H9 (cell line): ENCODE results near the gene MFN2. TPM values are rescaled to one million over a fixed set of nuclear protein-coding genes. Genes with fewer than 3 reads are reported as not detected.

Experiments
- DNase-seq: peaks from one replicate; pipeline ENCODE4 v3.0.0-alpha.2; 2017
- H2AFZ ChIP-seq: one replicate; pipeline ENCODE4 v1.6.1; 2013; ENCODE audit warnings: mild to moderate bottlenecking, low read length, control low read depth, moderate library complexity
- H2AK5ac ChIP-seq: 2 replicates; pipeline ENCODE4 v1.6.1; 2013; ENCODE audit warnings: low read length, control low read depth, mixed read lengths; ENCODE audit not compliant: insufficient read length
- H2BK120ac ChIP-seq: one replicate; pipeline ENCODE4 v1.6.1; 2013; ENCODE audit warnings: low read depth, mild to moderate bottlenecking, low read length, control low read depth, inconsistent platforms; ENCODE audit not compliant: poor library complexity, severe bottlenecking
- H2BK12ac ChIP-seq: 2 replicates; pipeline ENCODE4 v1.6.1; 2013; ENCODE audit warnings: low read length, control low read depth, mixed read lengths, low read depth; ENCODE audit not compliant: insufficient read length
- H2BK15ac ChIP-seq: 2 replicates; pipeline ENCODE4 v1.6.1; 2013; ENCODE audit warnings: low read depth, low read length, control low read depth
- H2BK20ac ChIP-seq: one replicate; pipeline ENCODE4 v1.6.1; 2013; ENCODE audit warnings: low read depth, mild to moderate bottlenecking, low read length, control low read depth, inconsistent platforms; ENCODE audit not compliant: poor library complexity, severe bottlenecking
- H2BK5ac ChIP-seq: 2 replicates; pipeline ENCODE4 v1.6.1; 2013; ENCODE audit warnings: low read length, control low read depth, mixed read lengths; ENCODE audit not compliant: insufficient read length
- H3K14ac ChIP-seq: 2 replicates; pipeline ENCODE4 v1.6.1; 2013; ENCODE audit warnings: low read length, control low read depth; ENCODE audit not compliant: insufficient read depth
- H3K18ac ChIP-seq: 2 replicates; pipeline ENCODE4 v1.6.1; 2013; ENCODE audit warnings: low read depth, mild to moderate bottlenecking, mixed read lengths, low read length, control low read depth; ENCODE audit not compliant: insufficient read length
- H3K23ac ChIP-seq: 2 replicates; pipeline ENCODE4 v1.6.1; 2013; ENCODE audit warnings: low read length, control low read depth, mixed read lengths, low read depth; ENCODE audit not compliant: insufficient read length
- H3K23me2 ChIP-seq: 2 replicates; pipeline ENCODE4 v1.6.1; 2013; ENCODE audit warnings: low read depth, mild to moderate bottlenecking, mixed read lengths, low read length, control low read depth; ENCODE audit not compliant: insufficient read length, poor library complexity, severe bottlenecking
- H3K27ac ChIP-seq: 2 replicates; pipeline ENCODE4 v1.5.1; 2013; ENCODE audit warnings: low read length, control low read depth, mixed read lengths, low read depth; ENCODE audit not compliant: insufficient read length
- H3K27me3 ChIP-seq: 2 replicates; pipeline ENCODE4 v1.6.1; 2013; ENCODE audit warnings: low read length, control low read depth, inconsistent platforms; ENCODE audit not compliant: insufficient read depth
- H3K4ac ChIP-seq: 2 replicates; pipeline ENCODE4 v1.6.1; 2013; ENCODE audit warnings: low read depth, mild to moderate bottlenecking, control low read depth, inconsistent platforms, low read length, moderate library complexity
- H3K4me1 ChIP-seq: 2 replicates; pipeline ENCODE4 v1.6.1; 2013; ENCODE audit warnings: low read length, control low read depth, inconsistent platforms; ENCODE audit not compliant: insufficient read depth
- H3K4me2 ChIP-seq: 2 replicates; pipeline ENCODE4 v1.6.1; 2013; ENCODE audit warnings: low read length, control low read depth, mixed read lengths; ENCODE audit not compliant: insufficient read length, insufficient read depth
- H3K56ac ChIP-seq: 2 replicates; pipeline ENCODE4 v1.6.1; 2013; ENCODE audit warnings: low read depth, mild to moderate bottlenecking, mixed read lengths, low read length, control low read depth; ENCODE audit not compliant: insufficient read length
- H3K79me1 ChIP-seq: 2 replicates; pipeline ENCODE4 v1.6.1; 2013; ENCODE audit warnings: low read depth, mild to moderate bottlenecking, moderate library complexity, low read length, control low read depth, inconsistent platforms; ENCODE audit not compliant: insufficient read depth, poor library complexity, severe bottlenecking
- H3K79me2 ChIP-seq: 2 replicates; pipeline ENCODE4 v1.6.1; 2013; ENCODE audit warnings: low read length, control low read depth, inconsistent platforms; ENCODE audit not compliant: insufficient read depth
- H3K9ac ChIP-seq: 2 replicates; pipeline ENCODE4 v1.6.1; 2013; ENCODE audit warnings: low read length, control low read depth, mixed read lengths; ENCODE audit not compliant: insufficient read length; ENCODE audit errors: extremely low read depth
- H3K9me3 ChIP-seq: one replicate; pipeline ENCODE4 v1.6.1; 2013; ENCODE audit warnings: low read depth, low read length, inconsistent platforms; ENCODE audit not compliant: control insufficient read depth
- H3T11ph ChIP-seq: one replicate; pipeline ENCODE4 v1.6.1; 2013; ENCODE audit warnings: mild to moderate bottlenecking, low read length, control low read depth, inconsistent platforms
- H4K20me1 ChIP-seq: one replicate; pipeline ENCODE4 v1.6.1; 2013; ENCODE audit not compliant: control insufficient read depth, insufficient read length, insufficient read depth
- H4K5ac ChIP-seq: 2 replicates; pipeline ENCODE4 v1.6.1; 2013; ENCODE audit warnings: low read depth, mild to moderate bottlenecking, mixed read lengths, low read length, control low read depth; ENCODE audit not compliant: insufficient read length
- H4K8ac ChIP-seq: replicated peaks from 2 replicates; pipeline ENCODE4 v1.6.1; 2013; ENCODE audit warnings: low read length, control low read depth, mixed read lengths, low read depth; ENCODE audit not compliant: insufficient read length
- H4K91ac ChIP-seq: 2 replicates; pipeline ENCODE4 v1.6.1; 2013; ENCODE audit warnings: low read depth, mild to moderate bottlenecking, moderate library complexity, mixed read lengths, low read length, control low read depth; ENCODE audit not compliant: insufficient read length
- H3K27ac Mint-ChIP-seq, 3 experiments: 2 replicates in 2 of 3; 3 replicates in 1 of 3; pipeline ENCODE4 v1.8.0; 2020 to 2021; ENCODE audit warnings: mixed read lengths in 3 of 3, mild to moderate bottlenecking in 1 of 3, moderate library complexity in 1 of 3
- H3K27me3 Mint-ChIP-seq: 2 replicates; pipeline ENCODE4 v1.8.0; 2021; ENCODE audit warnings: low read depth, mild to moderate bottlenecking, moderate library complexity, mixed read lengths
- H3K36me3 Mint-ChIP-seq, 3 experiments: 2 replicates in 2 of 3; 3 replicates in 1 of 3; pipeline ENCODE4 v1.8.0; 2020 to 2021; ENCODE audit warnings: low read depth in 3 of 3, mixed read lengths in 3 of 3; ENCODE audit not compliant: insufficient read depth in 1 of 3
- H3K4me1 Mint-ChIP-seq, 2 experiments: 2 replicates each; pipeline ENCODE4 v1.8.0; 2020; ENCODE audit warnings: mixed read lengths in 2 of 2
- H3K4me3 Mint-ChIP-seq, 2 experiments: 2 replicates in 1 of 2; 3 replicates in 1 of 2; pipeline ENCODE4 v1.8.0; 2020 to 2021; ENCODE audit warnings: mild to moderate bottlenecking in 2 of 2, mixed read lengths in 2 of 2, moderate library complexity in 1 of 2
- H3K9me3 Mint-ChIP-seq, 2 experiments: 2 replicates in 1 of 2; 3 replicates in 1 of 2; pipeline ENCODE4 v1.8.0; 2020; ENCODE audit warnings: mild to moderate bottlenecking in 2 of 2, mixed read lengths in 2 of 2, moderate library complexity in 1 of 2
- WGBS: extraction: QIAGEN DNeasy Blood & Tissue Kit; methylation state at CpG from one replicate; pipeline ENCODE4 v1.1.7; 2013; ENCODE audit warnings: missing lambda C conversion rate, low lambda C conversion rate, mixed read lengths; ENCODE audit not compliant: insufficient read length; ENCODE audit errors: extremely low coverage; 5-methylcytosine and 5-hydroxymethylcytosine counted together
- total RNA-seq: library from RNA; stranded (reverse); gene quantifications from 2 replicates; pipeline ENCODE4 v1.2.1, GENCODE V29; 2021
- TF ChIP-seq, protein P1 (sequence below): fragments of 200-600 bp; sonication (generic); conservative IDR thresholded peaks from 3 replicates; pipeline ENCODE4 v1.8.0; 2021; ENCODE audit warnings: antibody characterized with exemption, mild to moderate bottlenecking

The MFN2 gene
- total RNA-seq, 1 experiment from 2014 or later: 61.4 TPM

DNA sequence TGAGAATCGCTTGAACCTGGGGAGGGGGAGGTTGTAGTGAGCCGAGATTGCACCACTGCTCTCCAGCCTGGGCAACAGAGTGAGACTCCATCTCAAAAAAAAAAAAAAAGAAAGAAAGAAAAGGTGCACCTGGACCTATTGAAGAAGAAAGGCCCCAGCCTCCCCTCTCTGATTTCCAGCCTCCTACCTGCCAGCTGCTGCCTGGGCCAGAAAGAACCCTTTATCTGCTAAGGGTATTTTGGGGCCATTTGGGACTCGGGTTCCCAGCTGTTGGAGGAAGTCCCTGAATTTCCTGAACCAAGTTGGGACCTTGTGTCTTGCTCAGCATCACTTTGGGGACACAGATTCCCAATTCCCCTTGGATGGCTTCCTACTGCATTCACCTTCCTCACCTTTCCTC, 79.0 kb downstream of the MFN2 start:
- H3K18ac ChIP-seq: no peak overlapping the region
- no peak overlapping the region for H2BK5ac ChIP-seq
- no peaks in the 10 kb centered on the region for H4K20me1 ChIP-seq
- no peak for DNase-seq
- H3K4me1 ChIP-seq: no peaks in the 10 kb centered on the region; the same call in 1 of the 2 replicates
- H2BK12ac ChIP-seq: no peak overlapping the region
- Mint-ChIP-seq H3K4me3 (no peak overlapping the region), H3K9me3 (peaks cover 4 to 6% of the 10 kb centered on the region in 2 experiments; a peak in 4 of 5 replicates), H3K36me3 (peaks cover 0 to 2% (median 0%) of the 10 kb centered on the region in 3 experiments; a peak in 2 of 7 replicates), H3K27ac (no peak overlapping the region; a peak in 1 of 7 replicates), H3K27me3 (peaks cover 51% of the 10 kb centered on the region), H3K4me1 (peaks cover 5 to 15% of the 10 kb centered on the region in 2 experiments)
- no peak overlapping the region for H3K4me2 ChIP-seq
- no peaks in the 10 kb centered on the region for H3K9me3 ChIP-seq
- no peak overlapping the region for H3K27ac ChIP-seq
- H3K23me2 ChIP-seq: peaks cover 12% of the 10 kb centered on the region
- H2BK20ac ChIP-seq: no peak overlapping the region
- H3K9ac ChIP-seq: no peak overlapping the region
- H4K5ac ChIP-seq: no peak overlapping the region
- no peak overlapping the region for H2AFZ ChIP-seq
- H3K56ac ChIP-seq: no peak overlapping the region
- TF ChIP-seq, protein P1, sequence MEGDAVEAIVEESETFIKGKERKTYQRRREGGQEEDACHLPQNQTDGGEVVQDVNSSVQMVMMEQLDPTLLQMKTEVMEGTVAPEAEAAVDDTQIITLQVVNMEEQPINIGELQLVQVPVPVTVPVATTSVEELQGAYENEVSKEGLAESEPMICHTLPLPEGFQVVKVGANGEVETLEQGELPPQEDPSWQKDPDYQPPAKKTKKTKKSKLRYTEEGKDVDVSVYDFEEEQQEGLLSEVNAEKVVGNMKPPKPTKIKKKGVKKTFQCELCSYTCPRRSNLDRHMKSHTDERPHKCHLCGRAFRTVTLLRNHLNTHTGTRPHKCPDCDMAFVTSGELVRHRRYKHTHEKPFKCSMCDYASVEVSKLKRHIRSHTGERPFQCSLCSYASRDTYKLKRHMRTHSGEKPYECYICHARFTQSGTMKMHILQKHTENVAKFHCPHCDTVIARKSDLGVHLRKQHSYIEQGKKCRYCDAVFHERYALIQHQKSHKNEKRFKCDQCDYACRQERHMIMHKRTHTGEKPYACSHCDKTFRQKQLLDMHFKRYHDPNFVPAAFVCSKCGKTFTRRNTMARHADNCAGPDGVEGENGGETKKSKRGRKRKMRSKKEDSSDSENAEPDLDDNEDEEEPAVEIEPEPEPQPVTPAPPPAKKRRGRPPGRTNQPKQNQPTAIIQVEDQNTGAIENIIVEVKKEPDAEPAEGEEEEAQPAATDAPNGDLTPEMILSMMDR: no peak
- H4K8ac ChIP-seq: no peak overlapping the region
- no peak overlapping the region for H2BK15ac ChIP-seq
- no peak overlapping the region for H2BK120ac ChIP-seq
- no peak overlapping the region for H3K14ac ChIP-seq
- no peak overlapping the region for H3K23ac ChIP-seq
- H2AK5ac ChIP-seq: no peak overlapping the region
- no peaks in the 10 kb centered on the region for H3K79me1 ChIP-seq
- no peaks in the 10 kb centered on the region for H3K79me2 ChIP-seq
- no peak overlapping the region for H4K91ac ChIP-seq
- H3K27me3 ChIP-seq: peaks cover 2% of the 10 kb centered on the region; the same call in 1 of the 2 replicates
- no CpG with 5 or more reads among the region's 3 CpGs for WGBS
- H3T11ph ChIP-seq: no peak overlapping the region
- no peak overlapping the region for H3K4ac ChIP-seq
